Fibroblast of skin of left biceps (primary cell): Measurements from ENCODE around the gene QARS1.

Experiments
- DNase-seq, 2 experiments: peaks; one replicate each; pipeline ENCODE4 v3.0.0-alpha.2; 2013; ENCODE audit warnings: low read depth in 2 of 2

The QARS1 gene

GRCh38 chr3:49104427-49105291 lies at the start of gene QARS1:
Gene QARS1 (minus strand): TSS chr3:49104757. CDS start chr3:49104733, 24 bp downstream.
- DNase-seq = peak; percentile 78 to 79

GRCh38 chr3:49153349-49153912 lies 48.9 kb upstream of the QARS1 start:
- no peak for DNase-seq

GRCh38 chr3:49151610-49152009 lies 47.1 kb upstream of the QARS1 start:
- no peak for DNase-seq

- DNase-seq = no peak
Measured at GRCh38 chr3:49148159-49148558, 43.6 kb upstream of the QARS1 start.

- DNase-seq = no peak
Measured at GRCh38 chr3:49140080-49140479, 35.5 kb upstream of the QARS1 start.

- DNase-seq = no peak
Measured at GRCh38 chr3:49135499-49135898, 30.9 kb upstream of the QARS1 start.

- DNase-seq = no peak
Measured at GRCh38 chr3:49134471-49135265, 30.1 kb upstream of the QARS1 start.

- DNase-seq = peak; percentile 76 to 84
Measured at GRCh38 chr3:49133226-49133951, 28.8 kb upstream of the QARS1 start.

- DNase-seq = peak; percentile 35 to 40
Measured at GRCh38 chr3:49132437-49133225, 28.1 kb upstream of the QARS1 start, which contains the start of gene LAMB2. Gene LAMB2 (minus strand): TSS chr3:49133050. CDS start chr3:49132867, 183 bp downstream.

- DNase-seq = no peak
Measured at GRCh38 chr3:49132073-49132436, 27.5 kb upstream of the QARS1 start.

GRCh38 chr3:49131576-49131975 lies 27.0 kb upstream of the QARS1 start:
- no peak for DNase-seq

GRCh38 chr3:49131040-49131439 lies 26.5 kb upstream of the QARS1 start:
- no peak for DNase-seq

GRCh38 chr3:49124991-49125670 lies 20.6 kb upstream of the QARS1 start:
- no peak for DNase-seq

- DNase-seq = no peak
Measured at GRCh38 chr3:49124203-49124602, 19.6 kb upstream of the QARS1 start.

GRCh38 chr3:49123687-49124086 lies 19.1 kb upstream of the QARS1 start:
- DNase-seq = no peak

GRCh38 chr3:49122886-49123545 lies 18.5 kb upstream of the QARS1 start:
- DNase-seq = no peak

- DNase-seq = no peak
Measured at GRCh38 chr3:49122451-49122850, 17.9 kb upstream of the QARS1 start.

GRCh38 chr3:49122022-49122421 lies 17.5 kb upstream of the QARS1 start:
- DNase-seq = no peak

GRCh38 chr3:49121132-49121736 lies 16.7 kb upstream of the QARS1 start:
- no peak for DNase-seq
